GM23248 (cell line): ENCODE data around the gene LMO2.

Experiments used
- EZH2 ChIP-seq: fragments of 200-600 bp; sonication (generic); IDR thresholded peaks from 2 replicates; pipeline ENCODE4 v1.6.1; 2018; ENCODE audit warnings: antibody characterized with exemption, mild to moderate bottlenecking; ENCODE audit not compliant: insufficient read depth, poor library complexity, severe bottlenecking
- EZH2phosphoT487 ChIP-seq: fragments of 200-600 bp; sonication (generic); IDR thresholded peaks from 2 replicates; pipeline ENCODE4 v1.6.1; 2018; ENCODE audit warnings: antibody characterized with exemption, moderate library complexity, mild to moderate bottlenecking, low read depth; ENCODE audit not compliant: insufficient read depth

GRCh38 chr11:33829430-33830141 lies 62.3 kb downstream of the LMO2 start:
- TF ChIP-seq EZH2 (peak; percentile 7), EZH2phosphoT487 (no peak)
